Epithelial cell of prostate (primary cell): ENCODE results near the gene GALM.
"Not testable (repeated sequence)": the region's sequence is repeated elsewhere in the genome, so short reads cannot be mapped to it uniquely, and the experiment has no call there.

ENCODE experiments used
- DNase-seq: peaks from one replicate; pipeline ENCODE4 v3.0.0-alpha.2; 2011; ENCODE audit warnings: low read depth, low spot score
- H3K27ac ChIP-seq: fragments of 450-650 bp; 2 replicates; pipeline ENCODE4 v1.5.1; 2017; ENCODE audit warnings: mild to moderate bottlenecking

GALM gene

GRCh38 chr2:38665854-38666555, at the start of gene GALM:
Gene GALM (plus strand): TSS chr2:38666114. CDS start chr2:38666162, 48 bp downstream.
- DNase-seq: no peak
- peak within 1 kb of the TSS; percentile 16 for H3K27ac ChIP-seq

DNA sequence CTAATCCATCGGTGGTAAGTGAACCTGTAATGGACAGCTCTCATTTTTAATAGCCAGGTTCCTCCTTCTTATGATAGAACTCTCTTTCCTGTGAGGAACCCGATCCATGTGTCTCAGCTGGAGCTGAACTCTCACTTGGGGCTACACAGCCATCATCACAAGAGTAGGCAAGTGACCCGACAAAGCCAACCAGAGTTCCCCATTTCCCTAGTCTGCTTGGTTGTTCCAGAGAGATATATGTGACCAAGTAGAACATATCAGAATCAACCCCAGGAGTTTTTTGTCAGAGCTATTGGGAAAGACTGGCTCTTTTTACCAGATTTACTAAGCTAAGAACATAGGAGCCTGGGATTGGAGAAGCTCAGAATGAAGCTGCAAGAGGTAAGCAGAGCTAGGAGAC, 48.6 kb upstream of the GALM start:
- H3K27ac ChIP-seq: no peak overlapping the region
- DNase-seq: no peak

- no peak for DNase-seq
- no peak overlapping the region for H3K27ac ChIP-seq
Observed at GRCh38 chr2:38619458-38620164, 46.3 kb upstream of the GALM start.

GRCh38 chr2:38620282-38620977, 45.5 kb upstream of the GALM start:
- no peak overlapping the region for H3K27ac ChIP-seq
- DNase-seq: no peak

DNA sequence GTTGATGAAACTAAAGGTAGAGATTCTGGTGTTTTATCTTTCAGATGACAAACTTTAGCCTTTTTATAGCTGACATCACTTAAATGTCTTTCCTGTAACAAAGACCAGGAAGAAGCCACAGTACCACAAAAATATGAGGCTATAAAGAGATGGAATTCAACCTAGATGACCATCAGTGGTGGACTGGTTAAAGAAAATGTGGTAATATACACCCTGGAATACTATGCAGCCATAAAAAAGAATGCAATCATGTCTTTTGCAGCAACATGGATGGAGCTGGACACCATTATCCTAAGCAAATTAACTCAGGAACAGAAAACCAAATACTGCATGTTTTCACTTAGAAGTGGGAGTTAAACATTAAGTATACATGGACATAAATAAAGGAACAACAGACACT, 44.9 kb upstream of the GALM start:
- no peak for DNase-seq
- no peak overlapping the region for H3K27ac ChIP-seq

DNA sequence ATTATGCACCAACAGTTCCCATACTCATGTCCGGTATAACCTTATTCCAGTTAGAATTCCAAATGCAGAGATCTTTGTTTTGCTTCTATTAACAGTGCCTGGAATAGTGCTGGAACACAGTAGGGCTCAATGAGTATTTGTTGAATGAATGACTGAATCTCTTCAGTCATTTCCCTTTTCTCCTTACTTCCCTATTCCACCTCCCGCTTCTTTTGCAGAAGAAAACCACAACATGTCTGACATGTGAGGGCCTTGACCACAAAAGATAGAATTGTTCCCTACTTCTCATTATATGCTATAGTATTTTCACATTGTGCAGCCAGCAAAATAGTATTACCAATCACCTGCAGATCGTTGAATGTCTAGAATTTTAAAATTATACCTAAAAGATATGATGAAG, 43.7 kb upstream of the GALM start:
- no peak overlapping the region for H3K27ac ChIP-seq
- no peak for DNase-seq

GRCh38 chr2:38626326-38627035, 39.4 kb upstream of the GALM start:
- DNase-seq: no peak
- H3K27ac ChIP-seq: no peak overlapping the region

DNA sequence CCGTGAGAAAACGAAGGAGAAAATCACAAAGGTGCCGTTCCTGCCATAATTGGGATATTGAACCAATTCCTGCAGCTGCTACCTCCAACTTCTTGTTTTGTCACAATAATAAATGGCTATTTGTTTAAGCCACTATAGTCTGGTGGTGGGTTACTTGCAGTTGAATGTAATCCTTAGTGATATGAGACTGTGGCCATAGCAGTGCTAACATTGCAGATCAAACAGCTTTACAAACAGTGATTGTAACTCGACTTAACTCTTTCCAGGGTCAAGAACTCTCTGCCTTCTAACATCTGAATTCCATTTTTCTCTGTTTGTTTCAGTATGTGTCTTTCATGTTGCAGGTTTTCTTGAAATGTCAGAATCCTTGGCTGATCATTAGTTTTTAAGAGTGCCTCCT, 38.5 kb upstream of the GALM start:
- DNase-seq: no peak
- H3K27ac ChIP-seq: no peak overlapping the region

GRCh38 chr2:38629684-38630083, 36.2 kb upstream of the GALM start:
- H3K27ac ChIP-seq: no peak overlapping the region
- DNase-seq: no peak

DNA sequence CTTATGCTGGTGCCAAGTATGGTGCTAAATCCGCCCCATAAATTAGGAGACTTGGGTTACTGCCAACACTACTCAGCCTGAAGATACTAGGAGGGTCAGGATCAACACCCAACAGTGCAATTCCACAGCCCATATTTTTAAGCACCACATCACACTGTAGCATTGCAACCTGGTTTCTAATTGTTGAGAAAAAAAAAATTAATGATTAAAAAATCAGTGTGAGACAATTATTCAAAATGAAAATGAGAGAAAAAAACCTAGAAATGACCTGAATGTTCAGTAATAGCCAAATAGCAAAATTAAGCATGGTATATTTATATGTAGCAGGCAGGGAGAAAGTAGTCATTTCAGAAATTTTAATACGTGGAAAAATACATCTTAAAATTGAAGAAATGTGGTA, 33.9 kb upstream of the GALM start:
- no peak overlapping the region for H3K27ac ChIP-seq
- no peak for DNase-seq

GRCh38 chr2:38632980-38633379, 32.9 kb upstream of the GALM start:
- no peak overlapping the region for H3K27ac ChIP-seq

GRCh38 chr2:38633895-38634294, 32.0 kb upstream of the GALM start:
- no peak overlapping the region for H3K27ac ChIP-seq
- no peak for DNase-seq

More at GRCh38 chr2:38632980-38633379, 32.9 kb upstream of the GALM start:
- DNase-seq: no peak

- DNase-seq: no peak
- no peak overlapping the region for H3K27ac ChIP-seq
Observed at GRCh38 chr2:38634684-38635083, 31.2 kb upstream of the GALM start.

DNA sequence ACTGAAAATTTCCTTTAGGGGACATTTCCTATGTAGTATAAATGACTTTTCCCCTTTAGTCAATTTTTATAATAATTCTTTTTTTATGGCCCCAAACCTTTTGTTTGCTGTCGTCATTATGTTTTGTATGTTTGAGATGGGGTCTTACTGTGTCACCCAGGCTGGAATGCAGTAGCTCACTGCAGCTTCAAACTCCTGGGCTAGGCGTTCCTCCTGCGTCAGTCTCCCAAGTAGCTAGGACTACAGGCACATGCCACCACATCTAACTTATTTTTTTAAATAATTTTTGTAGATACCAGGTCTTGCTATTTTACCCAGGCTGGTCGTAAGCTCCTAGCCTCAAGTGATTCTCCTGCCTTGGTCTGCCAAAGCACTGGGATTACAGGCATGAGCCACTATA, 30.8 kb upstream of the GALM start:
- no peak overlapping the region for H3K27ac ChIP-seq
- no peak for DNase-seq

GRCh38 chr2:38636069-38636468, 29.8 kb upstream of the GALM start:
- H3K27ac ChIP-seq: no peak overlapping the region
- DNase-seq: no peak

DNA sequence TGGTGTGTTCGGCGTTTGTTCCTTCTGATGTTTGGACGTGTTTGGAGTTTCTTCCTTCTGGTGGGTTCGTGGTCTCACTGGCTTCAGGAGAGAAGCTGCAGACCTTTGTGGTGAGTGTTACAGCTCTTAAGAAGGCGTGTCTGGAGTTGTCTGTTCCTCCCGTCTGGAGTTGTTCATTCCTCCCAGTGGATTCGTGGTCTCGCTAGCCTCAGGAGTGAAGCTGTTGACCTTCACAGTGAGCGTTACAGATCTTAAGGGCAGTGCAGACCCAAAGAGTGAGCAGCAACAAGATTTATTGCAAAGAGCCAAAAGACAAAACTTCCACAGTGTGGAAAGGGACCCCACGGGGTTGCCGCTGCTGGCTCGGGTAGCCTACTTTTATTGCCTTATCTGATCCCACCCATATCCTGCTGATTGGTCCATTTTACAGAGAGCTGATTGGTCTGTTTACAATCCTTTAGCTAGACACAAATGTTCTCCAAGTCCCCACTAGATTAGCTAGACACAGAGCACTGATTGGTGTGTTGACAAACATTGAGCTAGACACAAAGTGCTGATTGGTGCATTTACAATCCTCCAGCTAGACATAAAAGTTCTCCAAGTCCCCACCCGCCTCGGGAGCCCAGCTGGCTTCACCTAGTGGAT, 23.4 kb upstream of the GALM start:
- not testable (repeated sequence) for H3K27ac ChIP-seq, DNase-seq

GRCh38 chr2:38643021-38643671, 22.8 kb upstream of the GALM start:
- H3K27ac ChIP-seq: no peak overlapping the region
- no peak for DNase-seq

DNA sequence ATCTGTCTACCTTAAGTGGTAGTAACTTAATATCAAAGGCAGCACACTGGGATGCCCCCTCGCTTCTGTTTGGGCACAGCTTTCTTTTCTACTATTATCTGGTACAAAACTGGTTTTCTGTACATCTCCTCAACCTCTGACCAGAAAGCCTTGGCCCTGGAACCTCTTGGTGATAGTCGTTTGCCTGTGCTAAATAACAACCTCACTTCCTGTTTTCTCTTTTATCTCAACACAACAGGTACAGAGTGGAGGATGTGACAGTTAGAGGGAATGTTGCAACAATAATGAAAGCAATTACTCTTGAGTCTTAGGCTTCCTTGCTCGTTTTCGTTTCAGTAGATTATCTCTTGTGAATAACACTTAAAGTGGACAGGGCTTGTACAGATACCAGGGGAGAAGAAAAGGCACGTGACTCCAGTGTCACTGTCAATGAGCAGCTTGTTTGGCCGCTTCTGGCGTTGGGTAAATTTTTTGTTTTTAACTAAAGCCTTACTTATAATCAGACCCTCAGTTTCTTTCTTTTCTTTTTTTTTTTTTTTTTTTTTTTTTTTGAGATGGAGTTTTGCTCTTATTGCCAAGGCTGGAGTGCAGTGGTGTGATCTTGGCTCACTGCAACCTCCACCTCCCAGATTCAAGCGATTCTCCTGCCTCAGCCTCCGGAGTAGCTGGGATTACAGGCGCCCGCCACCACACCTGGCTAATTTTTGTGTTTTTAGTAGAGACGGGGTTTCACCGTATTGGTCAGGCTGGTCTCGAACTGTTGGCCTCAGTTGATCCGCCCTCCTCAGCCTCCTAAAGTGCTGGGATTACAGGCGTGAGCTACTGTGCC, 22.0 kb upstream of the GALM start:
- not testable (repeated sequence) for DNase-seq, H3K27ac ChIP-seq
